Stimulated activated CD4-positive, alpha-beta T cell treated with anti-CD3 and anti-CD28 coated beads, Interleukin-1b, Interleukin-23, amount 100 ng/mL, for 24 hours (primary cell): Measurements from ENCODE around the gene SEPHS2.
A peak's percentile ranks its signal among the peaks of the same experiment; 100 is the strongest.

Source experiments
- DNase-seq, 4 experiments: peaks; one replicate each; pipeline ENCODE4 v3.0.0-alpha.2; 2020; ENCODE audit warnings: low read depth in 4 of 4, low spot score in 1 of 4

The SEPHS2 gene

DNA sequence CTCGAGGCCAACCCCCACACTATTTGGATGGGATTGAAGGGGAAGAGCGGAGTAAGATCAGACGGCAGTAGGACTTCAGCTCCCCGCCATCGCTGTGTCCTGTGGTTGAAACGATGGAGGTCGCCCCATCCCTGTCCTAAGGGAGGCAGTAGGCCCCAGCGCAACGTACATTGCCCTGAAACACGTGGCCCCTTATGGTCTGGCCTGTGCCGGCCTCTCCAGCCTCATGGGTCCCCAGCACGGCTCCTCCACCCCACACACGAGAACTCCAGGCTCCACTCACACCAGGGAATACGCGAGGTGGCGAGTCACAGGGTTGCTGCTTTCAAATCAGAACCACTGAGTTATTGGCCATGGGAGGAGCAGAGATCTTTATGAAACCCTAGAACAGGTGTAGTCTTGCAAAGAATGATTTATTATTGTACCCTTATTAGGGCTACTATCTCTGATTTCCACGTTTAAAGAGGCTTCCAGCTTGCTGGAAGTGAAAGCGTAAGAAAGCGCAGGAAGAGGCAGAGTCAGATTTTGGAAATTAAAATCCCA, 15.2 kb downstream of the SEPHS2 start:
- no peak for DNase-seq

DNA sequence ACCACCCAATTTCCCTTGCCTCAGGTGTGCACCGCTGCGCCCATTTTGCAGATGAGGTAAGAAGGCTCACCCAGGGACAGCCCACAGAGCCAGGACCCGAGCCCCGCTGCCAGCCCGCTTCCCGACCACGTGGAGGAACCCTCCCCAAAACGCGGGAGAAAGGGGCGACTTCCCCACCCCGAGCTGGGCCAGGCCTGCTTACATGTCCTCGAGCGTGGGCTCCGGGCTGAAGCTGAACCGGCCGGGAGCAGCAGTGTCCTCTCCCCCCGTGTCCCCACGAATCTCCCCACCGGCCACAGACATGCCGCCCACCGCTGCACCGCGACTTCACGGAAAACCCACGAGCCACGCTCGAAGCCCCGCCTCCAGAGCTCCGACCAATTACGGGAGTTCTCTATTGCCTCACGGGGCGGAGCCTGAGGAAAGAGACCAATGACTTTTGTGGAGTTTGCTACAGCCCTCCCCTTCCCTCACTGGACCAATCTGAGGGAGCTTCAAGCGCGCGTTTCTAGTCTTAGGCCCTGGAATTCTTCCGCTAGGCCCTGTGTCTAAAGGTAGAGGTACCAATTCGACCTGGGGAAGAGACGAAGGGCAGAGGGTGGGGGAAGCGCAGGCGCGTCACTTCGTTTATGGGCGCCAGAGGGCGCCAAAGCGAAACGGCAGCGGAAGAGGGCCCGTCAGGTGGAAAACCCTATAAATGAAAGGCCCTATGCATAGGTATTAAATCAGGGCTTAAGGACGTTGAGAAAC, 15.8 kb downstream of the SEPHS2 start, which contains the start of gene DCTPP1:
TSS of gene DCTPP1 (minus strand) at position 353 of the 750 bp plus-strand sequence. CDS start at position 303, 50 bp downstream.
- peak; percentile 87 to 97 (median 94) for DNase-seq

DNA sequence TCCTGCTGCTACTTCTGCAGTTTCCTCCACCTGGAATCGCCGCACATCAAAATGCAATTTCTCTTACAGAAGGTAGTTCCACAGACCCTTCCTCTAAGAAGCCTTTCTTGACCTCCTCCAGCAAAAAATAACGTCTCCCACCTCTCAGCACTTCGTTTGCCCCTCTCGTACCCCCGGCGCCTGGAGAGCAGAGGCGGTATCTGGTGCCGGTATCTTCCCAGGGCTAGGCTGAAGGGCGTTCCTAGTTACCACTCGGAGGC, 16.3 kb downstream of the SEPHS2 start:
- no peak for DNase-seq

DNA sequence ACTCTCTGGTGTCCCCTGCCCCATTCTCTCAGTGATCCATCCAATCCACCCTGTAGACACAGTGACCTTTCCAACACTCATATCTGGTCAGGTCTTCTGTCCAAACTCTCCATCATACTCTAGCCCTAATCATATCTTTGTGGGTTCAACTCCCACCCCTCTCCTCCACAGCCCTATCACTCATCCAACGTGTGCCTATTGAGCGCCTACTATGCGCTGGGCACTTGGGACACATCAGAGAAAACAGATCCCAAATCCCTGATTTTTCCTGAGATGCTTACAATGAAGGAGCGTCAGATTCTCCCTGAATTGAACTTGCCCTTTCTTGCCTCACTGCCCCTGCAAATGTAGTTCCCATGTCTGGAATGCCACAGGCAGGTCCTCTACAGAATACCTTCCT, 17.6 kb downstream of the SEPHS2 start:
- DNase-seq: no peak

DNA sequence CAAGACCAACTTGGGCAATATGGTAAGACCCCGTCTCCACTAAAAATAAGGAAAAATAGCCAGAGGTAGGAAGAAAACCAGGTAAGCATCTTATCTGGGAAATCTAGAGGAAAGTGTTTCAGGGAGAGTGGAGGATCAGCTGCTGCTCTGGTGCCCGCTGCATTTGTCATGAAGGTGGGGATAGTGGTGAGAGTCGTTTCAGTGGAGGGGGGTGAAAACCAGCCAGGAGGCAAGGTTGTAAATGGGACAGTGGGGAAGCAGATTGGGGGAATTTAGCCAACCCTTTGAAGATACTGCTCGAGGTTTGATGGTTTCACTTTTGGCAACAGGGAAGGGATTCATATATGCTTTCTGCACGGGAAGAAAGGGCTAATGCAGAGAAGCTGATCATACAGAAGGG, 24.7 kb downstream of the SEPHS2 start:
- no peak for DNase-seq

DNA sequence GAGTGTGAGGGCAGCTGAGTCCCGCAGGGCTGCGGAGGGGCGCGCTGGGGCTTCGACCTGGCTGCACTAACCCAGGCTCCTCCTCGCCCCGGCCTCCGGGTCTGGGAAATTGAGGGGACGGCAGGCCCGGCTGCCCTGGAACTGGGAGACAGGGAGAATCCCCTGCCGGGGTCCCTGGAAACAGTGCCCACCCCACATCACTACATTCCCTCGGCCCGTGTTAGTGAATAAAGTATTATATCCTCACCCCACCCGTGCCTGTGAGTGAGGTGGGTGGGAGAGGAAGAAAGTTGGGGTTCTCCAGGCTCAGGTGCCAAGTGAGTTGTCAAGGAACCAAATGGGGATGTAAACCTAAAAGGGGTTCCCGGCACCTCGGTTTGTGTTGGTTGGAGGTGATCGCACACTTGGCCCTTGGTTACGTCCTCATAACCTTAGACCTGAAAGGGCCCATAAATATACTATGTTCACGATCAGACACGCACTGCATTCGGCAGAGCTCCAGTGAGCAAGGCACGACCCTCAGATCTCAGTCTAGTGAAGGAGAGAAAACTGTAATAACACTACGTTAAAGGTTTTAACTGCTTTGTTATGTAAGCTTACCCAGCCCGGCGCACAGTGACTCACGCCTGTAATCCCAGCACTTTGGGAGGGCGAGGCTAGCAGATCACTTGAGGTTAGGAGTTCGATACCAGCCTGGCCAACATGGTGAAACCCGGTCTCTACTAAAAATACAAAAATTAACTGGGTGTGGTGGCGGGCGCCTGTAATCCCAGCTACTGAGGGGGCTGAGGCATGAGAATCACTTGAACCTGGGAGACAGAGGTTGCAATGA, 27.1 kb downstream of the SEPHS2 start:
- no peak for DNase-seq

DNA sequence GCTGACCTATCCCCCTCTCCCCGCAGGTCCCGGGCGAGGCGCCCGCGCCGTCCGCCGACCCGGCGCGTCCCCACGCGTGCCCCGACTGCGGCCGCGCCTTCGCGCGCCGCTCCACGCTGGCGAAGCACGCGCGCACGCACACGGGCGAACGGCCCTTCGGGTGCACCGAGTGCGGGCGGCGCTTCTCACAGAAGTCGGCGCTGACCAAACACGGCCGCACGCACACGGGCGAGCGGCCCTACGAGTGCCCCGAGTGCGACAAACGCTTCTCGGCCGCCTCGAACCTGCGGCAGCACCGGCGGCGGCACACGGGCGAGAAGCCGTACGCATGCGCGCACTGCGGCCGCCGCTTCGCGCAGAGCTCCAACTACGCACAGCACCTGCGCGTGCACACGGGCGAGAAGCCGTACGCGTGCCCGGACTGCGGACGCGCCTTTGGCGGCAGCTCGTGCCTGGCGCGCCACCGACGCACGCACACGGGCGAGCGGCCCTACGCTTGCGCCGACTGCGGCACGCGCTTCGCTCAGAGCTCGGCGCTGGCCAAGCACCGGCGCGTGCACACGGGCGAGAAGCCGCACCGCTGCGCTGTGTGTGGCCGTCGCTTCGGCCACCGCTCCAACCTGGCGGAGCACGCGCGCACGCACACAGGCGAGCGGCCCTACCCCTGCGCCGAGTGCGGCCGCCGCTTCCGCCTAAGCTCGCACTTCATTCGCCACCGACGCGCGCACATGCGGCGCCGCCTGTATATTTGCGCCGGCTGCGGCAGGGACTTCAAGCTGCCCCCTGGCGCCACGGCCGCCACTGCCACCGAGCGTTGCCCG, 27.9 kb downstream of the SEPHS2 start:
- peak in 3 of 4 experiments; percentile 69 to 82 (median 79) for DNase-seq

DNA sequence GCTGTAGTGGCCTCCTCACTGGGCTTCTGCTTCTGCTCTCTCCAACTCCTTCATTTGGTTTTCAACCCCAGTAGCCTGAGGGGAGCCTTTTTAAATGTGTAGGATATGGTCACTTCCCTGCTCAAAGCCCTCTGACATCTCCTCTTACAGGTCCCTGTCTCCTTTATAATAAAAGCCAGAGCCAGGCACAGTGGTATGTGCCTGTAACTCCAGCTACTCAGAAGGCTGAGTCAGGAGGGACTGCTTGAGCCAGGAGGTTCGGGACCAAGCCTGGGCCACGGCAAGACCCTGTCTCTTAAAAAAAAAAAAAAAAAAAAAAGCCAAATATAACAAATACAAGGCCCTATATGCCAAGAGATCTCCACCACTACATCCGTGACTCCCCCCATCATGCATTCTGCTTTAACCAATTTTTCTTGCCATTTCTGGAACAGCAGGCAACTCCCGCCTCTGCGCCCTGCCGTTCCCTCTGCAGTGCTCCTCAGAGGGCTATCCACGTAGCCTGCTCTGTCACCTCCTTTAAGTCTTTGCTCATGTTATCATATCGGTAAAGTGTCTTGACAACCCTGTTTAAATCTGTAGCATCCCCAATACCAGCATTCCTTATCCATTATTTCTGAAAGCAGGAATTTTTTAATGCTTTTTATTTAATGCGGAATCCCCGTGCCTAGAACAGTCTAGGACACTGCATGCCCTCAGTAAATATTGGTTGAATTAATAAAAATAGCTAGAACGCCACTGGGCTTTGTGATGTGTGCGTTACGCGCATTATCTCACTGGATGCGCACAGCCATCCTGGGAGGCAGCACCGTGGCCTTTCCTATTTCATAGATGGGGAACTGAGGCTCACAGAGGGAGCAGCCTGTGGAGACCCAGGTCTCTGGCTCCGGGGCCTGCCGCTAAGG, 28.8 kb downstream of the SEPHS2 start:
- DNase-seq: no peak

DNA sequence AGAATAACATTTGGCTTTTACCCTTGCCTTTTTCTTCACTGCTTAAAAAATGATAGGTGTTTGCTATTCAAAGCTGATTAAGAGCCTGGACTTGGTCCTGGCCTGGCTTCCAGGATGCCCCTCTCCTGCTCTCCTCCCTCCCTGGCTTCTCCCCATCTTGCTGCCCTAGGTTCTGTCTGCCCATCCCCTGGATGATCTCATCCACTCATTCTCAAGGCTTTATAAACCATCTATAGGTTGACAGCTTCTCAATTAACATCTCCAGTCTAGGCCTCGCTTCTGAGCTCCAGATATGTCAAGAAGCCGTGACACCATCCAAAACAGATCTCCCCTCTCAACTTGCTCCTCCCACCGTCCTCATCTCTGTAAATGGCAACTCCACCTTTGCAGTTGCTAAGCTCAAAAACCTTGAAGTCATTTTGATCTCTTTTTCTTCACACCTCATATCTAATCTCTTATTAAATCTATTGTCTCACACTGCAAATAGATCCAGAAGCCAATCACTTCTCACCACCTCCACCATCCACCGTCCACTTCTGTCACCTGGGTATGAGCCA, 29.5 kb downstream of the SEPHS2 start:
- DNase-seq: no peak

DNA sequence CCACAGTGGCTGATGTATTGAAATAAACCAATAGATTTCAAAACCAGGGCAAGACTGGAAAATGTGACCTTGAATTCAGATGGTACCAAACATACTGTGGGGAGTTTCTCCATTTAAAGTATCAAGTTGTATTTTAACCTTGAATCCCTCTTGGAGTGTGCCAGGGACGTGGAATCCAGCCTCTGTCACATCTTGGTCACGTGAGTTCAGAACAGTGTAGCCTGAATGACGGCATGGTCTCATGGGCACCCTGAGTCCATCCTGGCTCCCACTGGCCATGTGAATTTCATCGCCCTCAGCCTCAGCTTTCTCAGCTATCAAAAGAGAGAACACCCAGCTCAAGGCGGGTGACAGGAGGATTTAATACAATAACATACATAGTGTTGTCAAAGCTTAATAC, 31.5 kb downstream of the SEPHS2 start:
- DNase-seq: no peak

DNA sequence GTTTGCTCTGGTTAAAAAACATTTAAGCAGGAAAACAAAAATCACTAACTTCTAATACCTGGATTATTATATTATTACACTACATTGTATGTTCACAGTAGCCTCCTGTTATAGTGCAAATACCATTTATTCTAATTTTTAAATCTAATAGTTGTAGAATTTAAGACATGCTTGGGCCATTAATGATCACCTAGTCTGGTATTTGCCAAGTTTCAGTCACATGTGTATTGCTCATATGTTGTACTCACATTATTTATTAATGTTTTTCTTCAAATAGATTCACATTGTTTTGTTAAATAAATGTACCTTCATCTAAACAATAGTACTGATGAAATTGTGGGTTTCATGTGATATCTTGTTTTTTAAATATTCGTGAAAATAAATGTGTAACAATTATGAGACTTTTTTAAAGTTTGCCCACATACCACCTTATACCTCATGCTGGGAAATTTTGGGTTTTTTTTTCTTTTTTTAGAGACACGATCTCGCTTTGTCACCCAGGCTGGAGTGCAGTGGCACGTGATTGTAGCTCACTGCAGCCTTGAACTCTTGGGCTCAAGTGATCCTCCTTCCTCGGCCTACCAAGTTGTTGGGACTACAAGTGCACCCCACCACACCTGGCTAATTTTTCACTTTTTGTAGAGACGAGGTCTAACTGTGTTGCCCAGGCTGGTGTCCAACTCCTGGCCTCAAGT, 32.4 kb downstream of the SEPHS2 start:
- DNase-seq: no peak

DNA sequence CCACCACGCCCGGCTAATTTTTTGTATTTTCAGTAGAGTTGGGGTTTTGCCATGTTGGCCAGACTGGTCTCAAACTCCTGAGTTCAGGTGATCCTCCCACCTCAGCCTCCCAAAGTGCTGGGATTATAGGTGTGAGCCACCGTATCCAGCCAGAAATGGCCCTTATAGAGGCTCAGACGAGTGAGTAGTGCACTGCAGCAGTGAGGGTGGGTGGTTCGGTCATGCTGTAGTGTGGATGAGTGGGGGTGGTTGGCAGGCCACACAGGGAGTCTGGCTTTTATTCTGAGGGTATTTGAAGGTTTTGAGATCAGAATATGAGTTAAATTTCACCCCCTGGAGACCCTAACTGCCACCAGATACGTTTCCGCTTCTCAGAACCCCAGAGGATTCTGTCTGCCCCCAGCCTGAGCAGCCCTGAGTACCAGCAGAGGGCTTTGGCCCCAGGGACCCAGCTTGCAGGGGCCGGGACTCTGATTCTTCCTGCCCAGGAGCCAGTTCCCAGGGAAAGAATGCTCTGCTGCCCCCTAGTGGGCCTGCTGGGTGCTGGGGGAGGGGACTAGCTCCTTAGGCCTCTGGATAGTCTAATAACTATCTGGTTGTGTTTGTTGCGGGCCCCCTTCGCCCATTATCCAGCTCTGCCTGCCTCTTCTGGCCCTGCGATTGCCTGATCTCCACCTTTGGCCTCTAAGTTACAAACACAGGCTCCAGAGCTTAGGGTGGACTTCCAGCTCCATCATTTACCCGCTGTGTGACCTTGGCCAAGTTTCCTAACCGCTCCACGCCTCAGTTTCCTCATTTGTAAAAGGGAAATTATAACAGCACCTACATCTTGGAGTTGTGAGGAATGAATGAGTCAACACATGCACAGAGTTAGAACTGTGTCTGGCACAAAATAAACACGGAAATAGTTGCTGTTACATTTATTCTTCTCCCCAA, 36.3 kb downstream of the SEPHS2 start:
- peak; percentile 84 to 91 (median 86) for DNase-seq

DNA sequence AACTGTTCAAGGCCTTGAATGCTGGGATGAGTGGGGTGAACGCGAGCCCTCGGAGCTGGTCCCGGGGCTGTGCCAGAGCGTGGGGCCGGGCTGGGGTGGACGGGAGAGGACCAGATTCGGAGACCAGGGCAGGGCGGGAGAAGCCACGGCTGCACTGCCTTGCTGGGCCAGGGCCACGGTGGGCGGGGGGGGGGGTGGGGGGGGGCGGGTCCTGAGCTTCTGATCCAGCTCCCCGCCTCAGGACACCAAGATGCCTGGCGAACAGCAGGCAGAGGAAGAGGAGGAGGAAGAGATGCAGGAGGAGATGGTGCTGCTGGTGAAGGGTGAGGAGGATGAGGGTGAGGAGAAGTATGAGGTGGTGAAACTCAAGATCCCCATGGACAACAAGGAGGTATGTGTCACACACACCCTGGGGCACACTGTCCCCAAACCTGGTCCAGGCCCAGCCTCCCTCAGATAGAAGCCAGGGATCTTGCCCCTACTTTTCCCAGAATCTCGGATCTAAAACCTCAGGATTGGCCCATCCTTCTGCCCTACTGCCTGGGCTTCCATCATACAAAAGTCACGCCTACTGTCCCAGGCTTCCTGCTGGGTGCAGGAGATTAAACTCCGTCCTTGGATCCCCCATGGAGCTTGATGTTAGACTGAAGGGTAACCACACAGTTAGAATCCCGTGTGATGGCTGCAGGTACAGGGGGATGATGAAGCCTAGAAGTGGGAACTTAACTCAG, 37.7 kb downstream of the SEPHS2 start:
- DNase-seq: no peak

DNA sequence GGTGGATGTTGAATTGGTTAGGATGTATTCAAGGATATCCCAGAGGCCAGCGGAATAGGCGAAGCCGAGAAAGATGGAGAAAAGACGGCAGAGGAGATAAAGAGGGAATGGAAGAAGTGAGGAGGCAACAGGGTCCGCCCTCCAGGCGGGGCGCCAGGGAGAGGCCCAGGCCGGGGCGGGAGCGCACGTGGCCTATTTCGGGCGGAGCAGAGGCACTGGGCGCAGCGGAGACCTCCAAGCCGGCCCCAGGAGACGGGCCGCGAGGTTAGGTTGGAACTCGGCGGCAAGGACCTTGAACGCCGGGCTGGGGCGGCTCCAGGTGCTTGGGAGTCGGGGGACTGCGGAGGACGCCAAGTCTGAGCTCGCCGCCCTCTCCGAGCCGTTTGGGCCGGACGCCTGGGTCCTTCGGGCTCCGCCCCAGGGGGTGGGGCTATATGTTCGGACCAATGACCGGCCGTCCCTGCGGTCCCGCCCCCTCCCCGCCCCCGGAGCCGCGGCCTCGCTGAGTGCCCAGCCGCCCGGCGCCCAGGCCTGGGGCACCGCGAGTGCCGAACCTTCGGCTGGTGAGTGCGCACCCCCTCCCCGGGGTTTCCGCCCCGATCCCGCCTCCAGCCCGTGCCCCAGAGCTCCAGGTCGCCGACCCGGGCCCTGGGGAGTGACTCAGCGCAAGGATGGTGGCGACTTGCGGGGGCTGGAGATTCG, 38.4 kb downstream of the SEPHS2 start, which contains the start of gene ZNF771:
TSS of gene ZNF771 (plus strand) at position 505 of the 702 bp plus-strand sequence. CDS start 448 bp downstream, outside the sequence.
- DNase-seq: peak; percentile 72 to 96 (median 88)

DNA sequence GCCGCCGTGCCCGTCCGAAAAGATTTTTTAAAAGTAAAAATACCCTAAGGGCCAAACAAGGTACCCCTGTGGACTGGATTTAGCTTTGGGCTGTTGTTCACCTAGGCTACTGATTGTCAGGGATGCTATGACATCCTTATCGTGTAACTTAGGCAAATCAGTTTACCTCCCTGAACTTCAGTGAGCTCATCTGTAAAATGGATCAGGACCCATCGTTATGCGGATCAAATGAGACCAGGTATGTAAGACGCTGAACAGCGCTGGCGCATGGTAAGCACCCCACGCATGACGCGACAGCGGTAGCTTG, 38.9 kb downstream of the SEPHS2 start:
- DNase-seq: no peak

DNA sequence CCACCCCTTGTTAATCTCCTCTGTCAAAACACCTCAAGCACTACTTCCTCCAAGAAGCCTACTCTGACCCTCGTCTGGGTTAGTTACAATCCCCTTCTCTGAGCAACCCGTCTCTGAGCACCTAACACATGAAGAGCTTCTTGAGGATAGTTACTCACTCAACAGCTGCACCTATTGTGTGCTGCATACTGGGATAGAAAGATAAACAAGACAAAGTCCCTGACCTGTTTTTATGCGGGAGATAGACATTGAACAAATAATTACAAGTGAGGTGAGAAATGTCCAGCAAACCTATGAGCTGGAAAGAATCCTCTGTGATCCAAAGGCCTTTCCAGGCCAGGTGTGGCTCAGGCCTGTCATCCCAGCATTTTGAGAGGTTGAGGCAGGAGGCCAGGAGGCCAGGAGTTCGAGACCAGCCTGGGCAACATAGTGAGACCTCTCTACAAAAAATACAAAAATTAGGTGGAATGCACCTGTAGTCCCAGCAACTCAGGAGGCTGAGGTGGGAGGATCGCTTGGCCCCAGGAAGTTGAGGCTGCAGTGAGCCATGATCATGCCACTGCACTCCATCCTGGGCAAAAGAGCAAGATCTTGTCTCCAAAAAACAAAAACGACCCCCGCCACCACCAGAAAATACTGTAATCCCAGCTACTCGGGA, 43.8 kb downstream of the SEPHS2 start:
- no peak for DNase-seq
